ENCODE data around the gene CEP78. TPM values are rescaled to one million over a fixed set of nuclear protein-coding genes. Genes with fewer than 3 reads are reported as not detected.
A peak's percentile ranks its signal among the peaks of the same experiment; 100 is the strongest.
"Not testable (repeated sequence)": the region's sequence is repeated elsewhere in the genome, so short reads cannot be mapped to it uniquely, and the experiment has no call there.

Gene CEP78
- total RNA-seq, 1 experiment from 2014 or later = 17.8 TPM

- no TSS peak for BruUV-seq (replicated peaks)
These were observed 46.9 kb upstream of the CEP78 start for GRCh38 chr9:78189001-78189400.

GRCh38 chr9:78189461-78189860 is 46.4 kb upstream of the CEP78 start:
- POLR2A ChIA-PET = no interaction called here

More at GRCh38 chr9:78189001-78189400, 46.9 kb upstream of the CEP78 start:
- no peak for TF ChIP-seq CTCF (IDR thresholded peaks at IDR 0.05; ENCODE audit: unreplicated experiment)
- ChIA-PET POLR2A (no interaction called here), CTCF (interaction anchor here (0.7 kb wide), 1 partner anchor 1912 kb away, joined by 3 read pairs; no protein-coding TSS in a partner anchor)
- Mint-ChIP-seq H3K27me3 (ENCODE audit: insufficient read depth, unreplicated experiment) (peaks cover 8% of the 10 kb centered on the region), H3K4me3 (ENCODE audit: unreplicated experiment) (no peak overlapping the region), H3K9me3 (ENCODE audit: unreplicated experiment) (no peaks in the 10 kb centered on the region), H3K4me1 (ENCODE audit: insufficient read depth, unreplicated experiment) (no peaks in the 10 kb centered on the region), H3K27ac (ENCODE audit: low read depth, unreplicated experiment) (no peak overlapping the region), H3K36me3 (ENCODE audit: insufficient read depth, unreplicated experiment) (no peaks in the 10 kb centered on the region)
- no peak for DNase-seq (ENCODE audit: unreplicated experiment)
- intact Hi-C loops (cut with micrococcal nuclease) = no loop called here

GRCh38 chr9:78191931-78192330 is 43.9 kb upstream of the CEP78 start:
- H3K36me3 Mint-ChIP-seq (ENCODE audit: insufficient read depth, unreplicated experiment) = no peaks in the 10 kb centered on the region
- BruUV-seq (replicated peaks) = no TSS peak
- no peaks in the 10 kb centered on the region for H3K9me3 Mint-ChIP-seq (ENCODE audit: unreplicated experiment)
- ChIA-PET POLR2A (interaction anchor here (0.9 kb wide), 1 partner anchor 43 kb away, joined by 3 read pairs; no protein-coding TSS in a partner anchor), CTCF (interaction anchor here (1.3 kb wide), 1 partner anchor 177 kb away, joined by 4 read pairs; no protein-coding TSS in a partner anchor)
- DNase-seq (ENCODE audit: unreplicated experiment) = no peak
- no peak overlapping the region for H3K27ac Mint-ChIP-seq (ENCODE audit: low read depth, unreplicated experiment)
- intact Hi-C loops (cut with micrococcal nuclease) = no loop called here
- H3K27me3 Mint-ChIP-seq (ENCODE audit: insufficient read depth, unreplicated experiment) = peaks cover 13% of the 10 kb centered on the region
- no peak overlapping the region for H3K4me3 Mint-ChIP-seq (ENCODE audit: unreplicated experiment)
- no peak for TF ChIP-seq CTCF (IDR thresholded peaks at IDR 0.05; ENCODE audit: unreplicated experiment)
- no peaks in the 10 kb centered on the region for H3K4me1 Mint-ChIP-seq (ENCODE audit: insufficient read depth, unreplicated experiment)

More at GRCh38 chr9:78189461-78189860, 46.4 kb upstream of the CEP78 start:
- CTCF ChIA-PET = no interaction called here
- peaks cover 13% of the 10 kb centered on the region for H3K27me3 Mint-ChIP-seq (ENCODE audit: insufficient read depth, unreplicated experiment)
- H3K4me3 Mint-ChIP-seq (ENCODE audit: unreplicated experiment) = no peak overlapping the region
- intact Hi-C loops (cut with micrococcal nuclease) = no loop called here
- H3K9me3 Mint-ChIP-seq (ENCODE audit: unreplicated experiment) = no peaks in the 10 kb centered on the region
- BruUV-seq (replicated peaks) = no TSS peak
- H3K27ac Mint-ChIP-seq (ENCODE audit: low read depth, unreplicated experiment) = no peak overlapping the region
- H3K36me3 Mint-ChIP-seq (ENCODE audit: insufficient read depth, unreplicated experiment) = no peaks in the 10 kb centered on the region
- no peak for TF ChIP-seq CTCF (IDR thresholded peaks at IDR 0.05; ENCODE audit: unreplicated experiment)
- no peaks in the 10 kb centered on the region for H3K4me1 Mint-ChIP-seq (ENCODE audit: insufficient read depth, unreplicated experiment)
- DNase-seq (ENCODE audit: unreplicated experiment) = no peak

- intact Hi-C loops (cut with micrococcal nuclease) = no loop called here
- CTCF ChIA-PET = interaction anchor here (1.0 kb wide), 1 partner anchor 10 kb away, joined by 3 read pairs; no protein-coding TSS in a partner anchor
- Mint-ChIP-seq H3K4me3 (ENCODE audit: unreplicated experiment) (no peak overlapping the region), H3K36me3 (ENCODE audit: insufficient read depth, unreplicated experiment) (no peaks in the 10 kb centered on the region), H3K4me1 (ENCODE audit: insufficient read depth, unreplicated experiment) (no peaks in the 10 kb centered on the region), H3K27me3 (ENCODE audit: insufficient read depth, unreplicated experiment) (peaks cover 13% of the 10 kb centered on the region), H3K9me3 (ENCODE audit: unreplicated experiment) (no peaks in the 10 kb centered on the region), H3K27ac (ENCODE audit: low read depth, unreplicated experiment) (no peak overlapping the region)
- no peak for TF ChIP-seq CTCF (IDR thresholded peaks at IDR 0.05; ENCODE audit: unreplicated experiment)
- DNase-seq (ENCODE audit: unreplicated experiment) = no peak
- POLR2A ChIA-PET = no interaction called here
- BruUV-seq (replicated peaks) = no TSS peak
These were observed 39.6 kb upstream of the CEP78 start for GRCh38 chr9:78196258-78196657.

- peak; percentile 27 for DNase-seq (ENCODE audit: unreplicated experiment)
- CTCF ChIA-PET = interaction anchor here (0.6 kb wide), 1 partner anchor 148 kb away, joined by 3 read pairs; no protein-coding TSS in a partner anchor
- BruUV-seq (replicated peaks); H3K27ac Mint-ChIP-seq (ENCODE audit: low read depth, unreplicated experiment); POLR2A ChIA-PET; H3K36me3 Mint-ChIP-seq (ENCODE audit: insufficient read depth, unreplicated experiment); H3K27me3 Mint-ChIP-seq (ENCODE audit: insufficient read depth, unreplicated experiment); intact Hi-C loops (cut with micrococcal nuclease); H3K4me3 Mint-ChIP-seq (ENCODE audit: unreplicated experiment); H3K4me1 Mint-ChIP-seq (ENCODE audit: insufficient read depth, unreplicated experiment); H3K9me3 Mint-ChIP-seq (ENCODE audit: unreplicated experiment): not testable (repeated sequence)
These were observed 34.6 kb upstream of the CEP78 start for GRCh38 chr9:78201158-78201777.

All from MCF 10A (cell line).